ENCODE measurements around the gene PADI3.

DNA sequence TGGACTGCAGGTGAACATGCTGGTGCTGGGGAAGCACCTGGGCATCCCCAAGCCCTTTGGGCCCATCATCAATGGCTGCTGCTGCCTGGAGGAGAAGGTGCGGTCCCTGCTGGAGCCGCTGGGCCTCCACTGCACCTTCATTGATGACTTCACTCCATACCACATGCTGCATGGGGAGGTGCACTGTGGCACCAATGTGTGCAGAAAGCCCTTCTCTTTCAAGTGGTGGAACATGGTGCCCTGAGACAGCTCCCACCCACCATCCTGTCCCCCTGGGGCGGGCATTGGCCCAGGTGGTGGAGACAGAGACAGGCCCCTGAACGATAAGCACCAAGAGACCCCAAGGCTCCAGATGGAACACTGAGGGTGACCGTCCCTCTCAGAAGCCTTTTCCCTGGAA lies 33.9 kb downstream of the PADI3 start:
- TF ChIP-seq CTCF (IDR thresholded peaks at IDR 0.05) (no peak), POLR2A (IDR thresholded peaks at IDR 0.05) (no peak)

Measured in adrenal gland (tissue), 5 donors.